Measurements from ENCODE around the gene NUCKS1.

NUCKS1 gene

GRCh38 chr1:205750138-205751035 is at the start of gene NUCKS1:
Gene NUCKS1 (minus strand): TSS chr1:205750182. CDS start chr1:205749973, 209 bp downstream.
- DNase-seq (ENCODE audit: extremely low read depth in 1 of 2, low read depth in 1 of 2), result peak; percentile 87 to 94

GRCh38 chr1:205798577-205798976 is 48.6 kb upstream of the NUCKS1 start:
- no peak for DNase-seq (ENCODE audit: extremely low read depth in 1 of 2, low read depth in 1 of 2)

GRCh38 chr1:205797168-205797567 is 47.2 kb upstream of the NUCKS1 start:
- no peak for DNase-seq (ENCODE audit: extremely low read depth in 1 of 2, low read depth in 1 of 2)

GRCh38 chr1:205794011-205794730 is 44.2 kb upstream of the NUCKS1 start:
- no peak for DNase-seq (ENCODE audit: extremely low read depth in 1 of 2, low read depth in 1 of 2)

GRCh38 chr1:205792961-205793673 is 43.1 kb upstream of the NUCKS1 start:
- DNase-seq (ENCODE audit: extremely low read depth in 1 of 2, low read depth in 1 of 2), result no peak

GRCh38 chr1:205792481-205792881 is 42.5 kb upstream of the NUCKS1 start:
- no peak for DNase-seq (ENCODE audit: extremely low read depth in 1 of 2, low read depth in 1 of 2)

- DNase-seq (ENCODE audit: extremely low read depth in 1 of 2, low read depth in 1 of 2), result peak in 1 of 2 donors; percentile 30
Measured at GRCh38 chr1:205791568-205792180, 41.7 kb upstream of the NUCKS1 start.

GRCh38 chr1:205787287-205787916 is 37.4 kb upstream of the NUCKS1 start:
- DNase-seq (ENCODE audit: extremely low read depth in 1 of 2, low read depth in 1 of 2), result no peak

GRCh38 chr1:205786601-205787000 is 36.6 kb upstream of the NUCKS1 start:
- no peak for DNase-seq (ENCODE audit: extremely low read depth in 1 of 2, low read depth in 1 of 2)

- DNase-seq (ENCODE audit: extremely low read depth in 1 of 2, low read depth in 1 of 2), result no peak
Measured at GRCh38 chr1:205785446-205785845, 35.5 kb upstream of the NUCKS1 start.

GRCh38 chr1:205783904-205784303 is 33.9 kb upstream of the NUCKS1 start:
- no peak for DNase-seq (ENCODE audit: extremely low read depth in 1 of 2, low read depth in 1 of 2)

- DNase-seq (ENCODE audit: extremely low read depth in 1 of 2, low read depth in 1 of 2), result no peak
Measured at GRCh38 chr1:205783433-205783795, 33.4 kb upstream of the NUCKS1 start.

- DNase-seq (ENCODE audit: extremely low read depth in 1 of 2, low read depth in 1 of 2), result no peak
Measured at GRCh38 chr1:205782627-205783432, 32.8 kb upstream of the NUCKS1 start.

GRCh38 chr1:205780335-205780734 is 30.4 kb upstream of the NUCKS1 start:
- DNase-seq (ENCODE audit: extremely low read depth in 1 of 2, low read depth in 1 of 2), result no peak

- DNase-seq (ENCODE audit: extremely low read depth in 1 of 2, low read depth in 1 of 2), result no peak
Measured at GRCh38 chr1:205777994-205778393, 28.0 kb upstream of the NUCKS1 start.

- DNase-seq (ENCODE audit: extremely low read depth in 1 of 2, low read depth in 1 of 2), result no peak
Measured at GRCh38 chr1:205775717-205776056, 25.7 kb upstream of the NUCKS1 start.

- peak; percentile 48 to 74 for DNase-seq (ENCODE audit: extremely low read depth in 1 of 2, low read depth in 1 of 2)
Measured at GRCh38 chr1:205775015-205775716, 25.2 kb upstream of the NUCKS1 start, which contains the start of gene RAB29. Gene RAB29 (minus strand): TSS chr1:205775482. CDS start chr1:205774956, 526 bp downstream.

- peak in 1 of 2 donors; percentile 10 for DNase-seq (ENCODE audit: extremely low read depth in 1 of 2, low read depth in 1 of 2)
Measured at GRCh38 chr1:205774198-205775014, 24.4 kb upstream of the NUCKS1 start.

Data from activated CD8-positive, alpha-beta memory T cell treated with anti-CD3 and anti-CD28 coated beads for 1 hour (primary cell).